Measurements from ENCODE around the gene AFF1.

DNA sequence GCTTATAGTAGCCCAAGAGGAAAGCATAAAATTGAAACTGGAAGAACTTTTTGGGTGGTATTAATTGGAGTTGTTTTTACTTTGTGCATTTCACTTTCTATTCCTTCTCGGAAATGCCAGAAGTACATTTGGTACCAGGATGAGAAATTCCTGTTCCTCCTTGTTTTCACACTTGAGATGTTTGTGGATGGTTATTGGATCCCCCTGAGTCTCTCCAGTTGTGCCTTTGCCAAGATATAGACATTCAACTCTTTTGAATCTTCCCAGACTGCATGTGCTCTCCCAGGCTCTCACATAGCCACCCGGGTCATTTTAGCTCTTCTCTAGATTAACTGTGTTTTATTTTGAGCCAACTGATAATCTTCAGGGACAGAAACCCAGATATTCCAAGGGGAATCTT lies 120.5 kb downstream of the AFF1 start:
- TF ChIP-seq, protein P1, sequence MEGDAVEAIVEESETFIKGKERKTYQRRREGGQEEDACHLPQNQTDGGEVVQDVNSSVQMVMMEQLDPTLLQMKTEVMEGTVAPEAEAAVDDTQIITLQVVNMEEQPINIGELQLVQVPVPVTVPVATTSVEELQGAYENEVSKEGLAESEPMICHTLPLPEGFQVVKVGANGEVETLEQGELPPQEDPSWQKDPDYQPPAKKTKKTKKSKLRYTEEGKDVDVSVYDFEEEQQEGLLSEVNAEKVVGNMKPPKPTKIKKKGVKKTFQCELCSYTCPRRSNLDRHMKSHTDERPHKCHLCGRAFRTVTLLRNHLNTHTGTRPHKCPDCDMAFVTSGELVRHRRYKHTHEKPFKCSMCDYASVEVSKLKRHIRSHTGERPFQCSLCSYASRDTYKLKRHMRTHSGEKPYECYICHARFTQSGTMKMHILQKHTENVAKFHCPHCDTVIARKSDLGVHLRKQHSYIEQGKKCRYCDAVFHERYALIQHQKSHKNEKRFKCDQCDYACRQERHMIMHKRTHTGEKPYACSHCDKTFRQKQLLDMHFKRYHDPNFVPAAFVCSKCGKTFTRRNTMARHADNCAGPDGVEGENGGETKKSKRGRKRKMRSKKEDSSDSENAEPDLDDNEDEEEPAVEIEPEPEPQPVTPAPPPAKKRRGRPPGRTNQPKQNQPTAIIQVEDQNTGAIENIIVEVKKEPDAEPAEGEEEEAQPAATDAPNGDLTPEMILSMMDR (IDR thresholded peaks at IDR 0.05) = no peak
- TF ChIP-seq POLR2A (IDR thresholded peaks at IDR 0.05) = no peak
